NCI-H128 (cell line): ENCODE data around the gene TAP2.
"Not testable (repeated sequence)": the region's sequence is repeated elsewhere in the genome, so short reads cannot be mapped to it uniquely, and the experiment has no call there.

Experiments used
- DNase-seq: peaks from one replicate; lab custom pipeline; 2025; ENCODE audit not compliant: unreplicated experiment; lab: John Stamatoyannopoulos, UW

TAP2 gene

GRCh38 chr6:32836873-32837272 lies 1.7 kb downstream of the TAP2 start:
- DNase-seq, result no peak

GRCh38 chr6:32835167-32835893 lies 3.2 kb downstream of the TAP2 start:
- DNase-seq, result no peak

GRCh38 chr6:32833664-32834063 lies 4.9 kb downstream of the TAP2 start:
- no peak for DNase-seq

GRCh38 chr6:32832535-32832934 lies 6.0 kb downstream of the TAP2 start:
- DNase-seq, result no peak

- DNase-seq, result no peak
Observed at GRCh38 chr6:32830936-32831335, 7.6 kb downstream of the TAP2 start.

- DNase-seq, result no peak
Observed at GRCh38 chr6:32830017-32830416, 8.5 kb downstream of the TAP2 start.

- DNase-seq, result no peak
Observed at GRCh38 chr6:32829495-32829894, 9.0 kb downstream of the TAP2 start.

- DNase-seq, result no peak
Observed at GRCh38 chr6:32827025-32827424, 11.5 kb downstream of the TAP2 start.

GRCh38 chr6:32825966-32826365 lies 12.6 kb downstream of the TAP2 start:
- DNase-seq, result no peak

- DNase-seq, result no peak
Observed at GRCh38 chr6:32819729-32820128, 18.8 kb downstream of the TAP2 start.

GRCh38 chr6:32818867-32819266 lies 19.7 kb downstream of the TAP2 start:
- no peak for DNase-seq

GRCh38 chr6:32816746-32817204 lies 21.8 kb downstream of the TAP2 start, which contains the start of gene HLA-DOB:
HLA-DOB (minus strand) TSS chr6:32817002; CDS start chr6:32816951, 51 bp downstream.
- no peak for DNase-seq

- DNase-seq, result no peak
Observed at GRCh38 chr6:32815996-32816395, 22.5 kb downstream of the TAP2 start.

- no peak for DNase-seq
Observed at GRCh38 chr6:32815115-32815514, 23.4 kb downstream of the TAP2 start.

GRCh38 chr6:32814145-32814544 lies 24.4 kb downstream of the TAP2 start:
- no peak for DNase-seq

GRCh38 chr6:32809171-32809570 lies 29.4 kb downstream of the TAP2 start:
- DNase-seq, result no peak

GRCh38 chr6:32807020-32807580 lies 31.4 kb downstream of the TAP2 start:
- DNase-seq, result no peak

- DNase-seq, result not testable (repeated sequence)
Observed at GRCh38 chr6:32805404-32805803, 33.1 kb downstream of the TAP2 start.

- DNase-seq, result no peak
Observed at GRCh38 chr6:32803416-32803815, 35.1 kb downstream of the TAP2 start.

- DNase-seq, result no peak
Observed at GRCh38 chr6:32799740-32800139, 38.8 kb downstream of the TAP2 start.

GRCh38 chr6:32799168-32799567 lies 39.4 kb downstream of the TAP2 start:
- DNase-seq, result no peak

GRCh38 chr6:32796848-32797776 lies 41.4 kb downstream of the TAP2 start:
- DNase-seq, result peak; percentile 35
